Erythroblast (primary cell): ENCODE data around the gene FAM216B.
"Not testable (repeated sequence)": the region's sequence is repeated elsewhere in the genome, so short reads cannot be mapped to it uniquely, and the experiment has no call there.

Experiments
- DNase-seq, 2 experiments: peaks; one replicate each; lab custom pipeline; 2025; lab: John Stamatoyannopoulos, UW
- GATA1 ChIP-seq: IDR thresholded peaks from 2 replicates; pipeline ENCODE4 v1.6.1; 2011; ENCODE audit warnings: low read depth, mild to moderate bottlenecking, control low read depth, low read length, moderate library complexity
- POLR2A ChIP-seq: IDR thresholded peaks from 2 replicates; pipeline ENCODE4 v1.6.1; 2011; ENCODE audit warnings: mild to moderate bottlenecking, low read length

Gene FAM216B

DNA sequence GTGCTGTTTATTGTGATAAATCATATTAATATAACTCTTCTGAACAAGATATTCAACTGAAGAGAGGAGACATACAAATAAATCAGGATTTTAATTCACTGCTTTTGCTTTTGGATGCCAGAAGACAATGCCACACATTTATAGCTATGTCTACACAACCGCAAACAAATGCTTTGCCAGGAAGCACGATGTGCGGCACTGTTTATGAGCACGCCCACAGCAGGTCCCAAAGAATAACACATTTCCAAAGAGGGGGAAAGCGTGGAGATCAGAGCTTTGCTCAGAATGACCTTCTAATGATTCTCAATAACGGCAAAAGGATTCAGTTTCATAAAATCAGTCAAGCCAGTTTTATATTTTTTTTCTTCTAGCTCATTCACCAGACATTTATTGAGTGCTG, 16.7 kb downstream of the FAM216B start:
- TF ChIP-seq GATA1: no peak
- TF ChIP-seq POLR2A: no peak
- no peak for DNase-seq

DNA sequence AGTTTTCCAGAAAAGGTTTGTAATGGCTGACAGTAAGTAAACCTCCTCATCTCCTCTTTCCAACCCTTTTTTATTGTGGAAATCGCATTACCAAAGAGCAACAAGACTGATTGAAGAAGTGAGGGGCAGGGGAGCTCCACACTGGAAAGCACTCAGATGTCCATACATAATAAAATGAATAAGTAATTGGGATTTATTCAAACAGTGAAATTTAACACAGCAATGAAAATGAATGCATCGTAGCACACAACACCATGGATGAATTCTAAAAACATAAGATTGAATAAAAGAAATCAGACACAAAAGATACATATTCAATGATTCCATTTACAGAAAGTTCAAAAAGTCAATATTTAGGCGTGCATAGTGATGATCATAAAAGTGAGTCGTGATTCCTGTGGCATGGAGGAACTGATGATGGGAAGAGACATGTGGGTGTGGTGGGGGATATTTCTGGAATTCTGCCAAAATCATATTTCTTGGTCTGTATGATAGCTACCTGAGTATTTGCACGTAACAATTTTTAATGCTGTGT, 18.8 kb downstream of the FAM216B start:
- no peak for DNase-seq
- TF ChIP-seq GATA1: no peak
- no peak for TF ChIP-seq POLR2A

GRCh38 chr13:42803563-42804204, 22.3 kb downstream of the FAM216B start:
- no peak for DNase-seq

DNA sequence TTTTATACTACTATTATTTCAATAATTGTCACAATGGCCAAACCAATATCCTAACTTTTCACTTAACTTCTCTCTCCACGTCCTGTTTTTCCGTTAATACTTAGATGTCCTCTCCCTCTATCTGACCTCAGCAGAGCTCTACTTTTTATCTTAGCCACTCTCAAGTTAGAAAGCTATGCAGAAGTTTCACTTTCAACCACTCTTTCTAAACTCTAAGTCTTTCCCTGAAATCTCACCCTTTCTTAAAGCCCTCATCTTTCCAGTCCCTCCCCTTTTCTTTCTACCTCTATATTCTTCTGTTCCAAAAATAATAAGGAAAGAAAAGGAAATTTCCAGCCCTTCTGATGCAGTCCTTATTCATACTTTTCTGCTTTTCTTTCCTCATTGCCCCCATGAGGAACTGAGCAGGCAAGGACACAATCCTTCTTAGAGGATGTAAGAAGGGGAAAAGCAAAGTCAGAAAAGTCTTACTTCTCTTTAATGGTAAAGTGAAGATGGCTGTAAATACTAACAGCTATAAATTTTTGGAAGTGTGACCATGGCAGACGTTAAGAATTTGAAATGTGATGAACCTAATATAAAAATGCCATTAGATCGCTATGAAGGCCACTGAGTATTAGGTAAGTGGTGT, 23.0 kb downstream of the FAM216B start:
- no peak for TF ChIP-seq POLR2A
- TF ChIP-seq GATA1: no peak
- no peak for DNase-seq

More at GRCh38 chr13:42803563-42804204, 22.3 kb downstream of the FAM216B start:
- no peak for TF ChIP-seq GATA1
- TF ChIP-seq POLR2A: no peak

GRCh38 chr13:42807241-42807640, 25.9 kb downstream of the FAM216B start:
- no peak for DNase-seq
- TF ChIP-seq GATA1 (no peak), POLR2A (no peak)

DNA sequence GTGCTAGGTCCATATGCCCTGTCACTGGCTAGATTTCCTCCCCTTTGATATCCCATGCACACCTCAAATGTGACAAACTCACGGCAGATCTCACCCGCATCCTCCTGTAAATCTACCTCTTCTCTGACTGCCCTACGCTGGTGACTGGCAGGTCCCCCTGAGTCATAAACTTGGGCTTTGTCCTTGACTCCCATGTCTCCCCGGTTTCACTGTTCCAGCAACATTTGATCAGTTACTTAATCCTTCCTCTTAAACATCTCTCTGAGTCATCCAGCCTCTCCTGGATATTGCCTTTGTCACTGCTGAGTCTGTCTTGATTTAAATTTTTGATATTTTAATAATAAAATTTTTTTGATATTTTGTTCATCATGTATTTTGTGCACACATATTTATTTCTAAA, 26.5 kb downstream of the FAM216B start:
- TF ChIP-seq POLR2A (no peak), GATA1 (no peak)

DNA sequence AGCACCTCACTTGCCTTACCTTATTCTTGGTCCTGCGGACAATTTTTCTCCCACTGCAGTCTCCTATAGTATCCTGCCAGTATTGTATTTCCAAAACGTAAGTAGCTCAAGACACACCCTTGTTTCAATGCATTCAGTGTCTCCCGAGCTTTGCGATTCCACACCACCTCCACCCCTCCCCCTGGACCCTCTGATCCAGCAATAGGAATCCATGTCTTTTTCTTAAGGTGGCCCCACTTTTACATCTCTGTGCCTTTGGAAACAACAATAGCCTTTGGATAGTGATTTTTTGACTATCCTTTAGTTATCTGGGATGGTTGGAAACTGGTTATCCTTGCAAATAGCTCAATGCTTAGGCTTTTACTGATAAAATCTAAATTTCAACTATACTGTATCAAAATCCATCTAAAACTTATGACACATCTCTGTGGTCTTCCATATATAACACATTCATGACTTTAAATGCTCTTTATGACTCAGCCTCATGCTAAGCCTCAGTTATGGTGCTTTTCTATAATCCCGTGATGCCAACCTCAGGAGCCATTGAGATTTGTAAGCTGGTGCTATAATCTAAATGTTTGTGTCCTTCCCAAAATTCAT, 27.1 kb downstream of the FAM216B start:
- TF ChIP-seq GATA1: no peak
- TF ChIP-seq POLR2A: no peak
- no peak for DNase-seq

More for the DNA sequence above, 26.5 kb downstream of the FAM216B start:
- no peak for DNase-seq

GRCh38 chr13:42812316-42812715, 30.9 kb downstream of the FAM216B start:
- peak in 1 of 2 experiments; percentile 1 for DNase-seq
- TF ChIP-seq POLR2A (no peak), GATA1 (no peak)

DNA sequence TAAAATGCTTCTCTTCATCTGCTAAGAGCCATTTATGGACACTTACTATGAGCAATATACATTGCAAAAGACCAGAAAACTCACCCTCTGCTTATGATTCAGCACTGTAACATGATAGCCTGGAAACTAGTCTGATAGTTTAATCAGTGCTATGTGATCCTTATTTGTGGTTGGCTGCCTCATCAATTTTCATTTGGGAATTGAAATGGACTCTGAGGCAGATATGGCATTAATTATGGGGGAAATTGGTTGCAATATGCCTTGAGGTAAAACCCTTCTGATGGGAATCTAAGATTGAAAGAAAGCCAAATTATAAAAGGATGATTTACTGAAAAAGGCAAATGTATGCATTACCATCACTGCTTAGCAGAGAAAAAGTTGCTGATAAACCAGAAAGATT, 33.5 kb downstream of the FAM216B start:
- DNase-seq: no peak
- TF ChIP-seq POLR2A (no peak), GATA1 (no peak)

GRCh38 chr13:42815681-42816080, 34.3 kb downstream of the FAM216B start:
- TF ChIP-seq GATA1 (no peak), POLR2A (no peak)
- no peak for DNase-seq

DNA sequence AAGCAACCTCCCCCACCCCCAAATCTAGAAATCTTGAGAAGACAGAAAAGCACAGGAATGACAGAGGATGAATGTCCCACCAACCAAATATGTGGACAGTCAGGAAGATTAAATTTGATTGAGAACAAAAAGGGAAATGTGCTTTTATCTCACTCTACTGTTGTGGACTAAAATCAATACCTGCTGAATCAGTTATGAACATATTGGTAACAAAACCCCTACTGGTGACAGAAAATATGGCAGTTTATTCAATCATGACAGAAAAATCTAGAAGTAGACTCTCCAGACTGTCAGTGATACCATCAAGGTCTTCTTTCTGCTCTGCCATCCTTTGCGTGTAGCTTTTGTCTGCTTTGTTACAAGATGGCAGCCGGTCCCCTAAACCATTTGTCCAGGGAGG, 35.2 kb downstream of the FAM216B start:
- TF ChIP-seq POLR2A: no peak
- no peak for TF ChIP-seq GATA1
- no peak for DNase-seq

DNA sequence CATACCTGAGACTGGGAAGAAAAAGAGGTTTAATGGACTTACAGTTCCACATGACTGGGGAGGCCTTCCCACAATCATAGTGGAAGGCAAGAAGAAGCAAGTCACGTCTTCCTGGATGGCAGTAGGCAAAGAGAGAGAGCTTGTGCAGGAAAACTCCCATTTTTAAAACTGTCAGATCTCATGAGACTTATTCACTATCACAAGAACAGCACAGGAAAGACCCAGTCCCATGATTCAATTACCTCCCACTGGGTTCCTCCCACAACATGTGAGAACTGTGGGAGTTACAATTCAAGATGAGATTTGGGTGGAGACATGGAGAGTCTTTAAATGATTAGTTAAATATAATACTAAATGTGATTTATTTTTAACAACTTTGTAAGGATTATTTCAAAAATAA, 38.3 kb downstream of the FAM216B start:
- not testable (repeated sequence) for DNase-seq

GRCh38 chr13:42820451-42820850, 39.1 kb downstream of the FAM216B start:
- TF ChIP-seq GATA1 (no peak), POLR2A (no peak)
- DNase-seq: no peak

DNA sequence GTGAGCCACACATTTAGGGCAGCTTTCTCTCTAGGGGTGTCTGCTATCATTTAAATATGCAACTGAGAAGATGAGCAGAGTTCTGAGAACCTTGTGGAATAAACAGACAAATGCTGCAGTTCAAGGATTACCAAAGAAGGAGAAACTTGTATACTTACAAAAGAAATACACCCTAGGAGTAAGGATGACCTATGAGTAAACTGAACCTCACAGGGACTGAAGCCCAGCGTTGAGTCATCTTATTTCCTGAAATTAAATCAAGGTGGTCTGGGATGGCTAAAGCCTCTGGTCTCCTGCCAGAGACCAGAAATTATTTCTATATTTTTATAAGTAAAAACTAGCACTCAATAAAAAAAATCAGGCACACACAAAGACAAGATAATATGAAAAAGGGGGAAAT, 40.1 kb downstream of the FAM216B start:
- DNase-seq: no peak
- TF ChIP-seq GATA1: no peak
- no peak for TF ChIP-seq POLR2A
